Astrocyte (in vitro differentiated cells and primary cell): ENCODE data around the gene DCDC1. TPM values are rescaled to one million over a fixed set of nuclear protein-coding genes. Genes with fewer than 3 reads are reported as not detected.

Experiments
- DNase-seq: peaks from one replicate; pipeline ENCODE4 v3.0.0-alpha.2; 2010; ENCODE audit warnings: low read depth
- FAIRE-seq: peaks from 2 replicates; lab custom pipeline; 2011; peaks lifted over from hg19 to GRCh38; lab: Jason Lieb, UNC
- H2AFZ ChIP-seq: 2 replicates; pipeline ENCODE4 v1.6.0; 2012; ENCODE audit warnings: low read depth, low read length, inconsistent platforms
- H3K27ac ChIP-seq: 2 replicates; pipeline ENCODE4 v1.5.1; 2011; ENCODE audit warnings: low read depth, low read length, inconsistent platforms
- H3K27me3 ChIP-seq: 2 replicates; pipeline ENCODE4 v1.6.0; 2011; ENCODE audit warnings: low read length, inconsistent platforms; ENCODE audit not compliant: insufficient read depth
- H3K36me3 ChIP-seq: 2 replicates; pipeline ENCODE4 v1.5.1; 2011; ENCODE audit warnings: low read length, inconsistent platforms; ENCODE audit not compliant: insufficient read depth
- H3K4me1 ChIP-seq: 2 replicates; pipeline ENCODE4 v1.5.1; 2011; ENCODE audit warnings: low read length, inconsistent platforms; ENCODE audit not compliant: insufficient read depth
- H3K4me2 ChIP-seq: 2 replicates; pipeline ENCODE4 v1.6.0; 2012; ENCODE audit warnings: low read length, inconsistent platforms
- H3K4me3 ChIP-seq: 2 replicates; pipeline ENCODE4 v1.5.1; 2011; ENCODE audit warnings: low read depth, mild to moderate bottlenecking, low read length, inconsistent platforms; ENCODE audit not compliant: insufficient read depth
- H3K79me2 ChIP-seq: 2 replicates; pipeline ENCODE4 v1.6.0; 2012; ENCODE audit warnings: mild to moderate bottlenecking, low read length, inconsistent platforms; ENCODE audit not compliant: insufficient read depth
- H3K9ac ChIP-seq: 2 replicates; pipeline ENCODE4 v1.6.0; 2012; ENCODE audit warnings: mild to moderate bottlenecking, low read length, inconsistent platforms
- H3K9me3 ChIP-seq: 2 replicates; pipeline ENCODE4 v1.5.1; 2012; ENCODE audit warnings: low read depth, mild to moderate bottlenecking, low read length, inconsistent platforms; ENCODE audit not compliant: insufficient read depth
- H4K20me1 ChIP-seq: 2 replicates; pipeline ENCODE4 v1.6.0; 2012; ENCODE audit warnings: low read length, inconsistent platforms; ENCODE audit not compliant: insufficient read depth
- H3K27ac Mint-ChIP-seq: one replicate; pipeline ENCODE4 v1.8.0; 2021; ENCODE audit warnings: mild to moderate bottlenecking, mixed read lengths; ENCODE audit not compliant: unreplicated experiment
- H3K27me3 Mint-ChIP-seq: one replicate; pipeline ENCODE4 v1.8.0; 2021; ENCODE audit warnings: low read depth, mixed read lengths; ENCODE audit not compliant: unreplicated experiment
- H3K36me3 Mint-ChIP-seq: one replicate; pipeline ENCODE4 v1.8.0; 2021; ENCODE audit warnings: low read depth, mixed read lengths; ENCODE audit not compliant: unreplicated experiment
- H3K4me1 Mint-ChIP-seq: one replicate; pipeline ENCODE4 v1.8.0; 2021; ENCODE audit warnings: low read depth, mixed read lengths; ENCODE audit not compliant: unreplicated experiment
- H3K4me3 Mint-ChIP-seq: one replicate; pipeline ENCODE4 v1.8.0; 2021; ENCODE audit warnings: mild to moderate bottlenecking, moderate library complexity, mixed read lengths; ENCODE audit not compliant: unreplicated experiment
- H3K9me3 Mint-ChIP-seq: one replicate; pipeline ENCODE4 v1.8.0; 2021; ENCODE audit warnings: mild to moderate bottlenecking, mixed read lengths; ENCODE audit not compliant: unreplicated experiment
- CTCF ChIP-seq: IDR thresholded peaks from 2 replicates; pipeline ENCODE4 v1.5.1; 2011; ENCODE audit warnings: low read depth, mild to moderate bottlenecking, inconsistent platforms, low read length, moderate library complexity; ENCODE audit not compliant: insufficient read depth
- EZH2 ChIP-seq: IDR thresholded peaks from 2 replicates; pipeline ENCODE4 v1.6.1; 2012; ENCODE audit warnings: mild to moderate bottlenecking, low read length, inconsistent platforms; ENCODE audit not compliant: insufficient read depth
- total RNA-seq: library from RNA; stranded (reverse); gene quantifications from 2 replicates; pipeline ENCODE4 v1.2.1, GENCODE V29; 2021

The DCDC1 gene
- total RNA-seq, 1 donor from 2014 or later, result 1.4 TPM

GRCh38 chr11:31117038-31117437 lies 252.5 kb downstream of the DCDC1 start:
- H2AFZ ChIP-seq, result no peak overlapping the region
- no peaks in the 10 kb centered on the region for H3K27me3 ChIP-seq
- Mint-ChIP-seq H3K4me1 (peaks cover 3% of the 10 kb centered on the region), H3K36me3 (no peaks in the 10 kb centered on the region), H3K9me3 (no peaks in the 10 kb centered on the region), H3K4me3 (no peak overlapping the region), H3K27ac (no peak overlapping the region), H3K27me3 (no peaks in the 10 kb centered on the region)
- TF ChIP-seq CTCF (no peak), EZH2 (no peak)
- H3K4me3 ChIP-seq, result no peak overlapping the region
- H3K9ac ChIP-seq, result no peak overlapping the region
- no peak overlapping the region for H3K4me2 ChIP-seq
- no peaks in the 10 kb centered on the region for H3K9me3 ChIP-seq
- H3K79me2 ChIP-seq, result no peaks in the 10 kb centered on the region
- H3K36me3 ChIP-seq, result no peaks in the 10 kb centered on the region
- H3K27ac ChIP-seq, result no peak overlapping the region
- FAIRE-seq (no peak), DNase-seq (no peak)
- no peaks in the 10 kb centered on the region for H4K20me1 ChIP-seq
- H3K4me1 ChIP-seq, result no peaks in the 10 kb centered on the region

- Histone ChIP-seq H3K27me3 (no peaks in the 10 kb centered on the region), H2AFZ (no peak overlapping the region), H3K4me1 (no peaks in the 10 kb centered on the region), H3K27ac (no peak overlapping the region), H3K36me3 (no peaks in the 10 kb centered on the region), H3K4me2 (no peak overlapping the region), H4K20me1 (no peaks in the 10 kb centered on the region), H3K9me3 (no peaks in the 10 kb centered on the region), H3K4me3 (no peak overlapping the region), H3K9ac (no peak overlapping the region), H3K79me2 (no peaks in the 10 kb centered on the region)
- Mint-ChIP-seq H3K4me1 (no peaks in the 10 kb centered on the region), H3K36me3 (no peaks in the 10 kb centered on the region), H3K27ac (no peak overlapping the region), H3K27me3 (no peaks in the 10 kb centered on the region), H3K9me3 (no peaks in the 10 kb centered on the region), H3K4me3 (no peak overlapping the region)
- DNase-seq, result no peak
- no peak for TF ChIP-seq CTCF
- no peak for TF ChIP-seq EZH2
- no peak for FAIRE-seq
Measured at GRCh38 chr11:31114442-31114841, 255.1 kb downstream of the DCDC1 start.

GRCh38 chr11:31110830-31111229 lies 258.7 kb downstream of the DCDC1 start:
- H3K27me3 ChIP-seq, result no peaks in the 10 kb centered on the region
- no peak overlapping the region for H3K27ac ChIP-seq
- no peaks in the 10 kb centered on the region for H3K9me3 ChIP-seq
- H3K4me3 Mint-ChIP-seq, result no peak overlapping the region
- no peak for TF ChIP-seq CTCF
- TF ChIP-seq EZH2, result no peak
- H3K27ac Mint-ChIP-seq, result no peak overlapping the region
- H3K9me3 Mint-ChIP-seq, result no peaks in the 10 kb centered on the region
- H4K20me1 ChIP-seq, result no peaks in the 10 kb centered on the region
- H3K9ac ChIP-seq, result no peak overlapping the region
- no peaks in the 10 kb centered on the region for H3K27me3 Mint-ChIP-seq
- no peaks in the 10 kb centered on the region for H3K4me1 ChIP-seq
- no peak overlapping the region for H3K4me3 ChIP-seq
- no peak overlapping the region for H3K4me2 ChIP-seq
- no peak for DNase-seq
- H2AFZ ChIP-seq, result no peak overlapping the region
- H3K36me3 ChIP-seq, result no peaks in the 10 kb centered on the region
- H3K79me2 ChIP-seq, result no peaks in the 10 kb centered on the region
- H3K36me3 Mint-ChIP-seq, result no peaks in the 10 kb centered on the region
- H3K4me1 Mint-ChIP-seq, result no peaks in the 10 kb centered on the region
- no peak for FAIRE-seq
